ENCODE data around the gene DNAJB6.

DNAJB6 gene

GRCh38 chr7:157336383-157337315 is at the start of gene DNAJB6:
Gene DNAJB6 (plus strand): TSS chr7:157337004. CDS start chr7:157358573, 21,569 bp downstream.
- peak; percentile 93 for DNase-seq (ENCODE audit: low read depth)

GRCh38 chr7:157291404-157292080 is 45.3 kb upstream of the DNAJB6 start:
- DNase-seq (ENCODE audit: low read depth): no peak

GRCh38 chr7:157292258-157292657 is 44.5 kb upstream of the DNAJB6 start:
- no peak for DNase-seq (ENCODE audit: low read depth)

GRCh38 chr7:157292770-157293412 is 43.9 kb upstream of the DNAJB6 start:
- DNase-seq (ENCODE audit: low read depth): no peak

GRCh38 chr7:157293413-157293788 is 43.4 kb upstream of the DNAJB6 start:
- no peak for DNase-seq (ENCODE audit: low read depth)

- DNase-seq (ENCODE audit: low read depth): no peak
Measured at GRCh38 chr7:157294773-157295172, 42.0 kb upstream of the DNAJB6 start.

DNA sequence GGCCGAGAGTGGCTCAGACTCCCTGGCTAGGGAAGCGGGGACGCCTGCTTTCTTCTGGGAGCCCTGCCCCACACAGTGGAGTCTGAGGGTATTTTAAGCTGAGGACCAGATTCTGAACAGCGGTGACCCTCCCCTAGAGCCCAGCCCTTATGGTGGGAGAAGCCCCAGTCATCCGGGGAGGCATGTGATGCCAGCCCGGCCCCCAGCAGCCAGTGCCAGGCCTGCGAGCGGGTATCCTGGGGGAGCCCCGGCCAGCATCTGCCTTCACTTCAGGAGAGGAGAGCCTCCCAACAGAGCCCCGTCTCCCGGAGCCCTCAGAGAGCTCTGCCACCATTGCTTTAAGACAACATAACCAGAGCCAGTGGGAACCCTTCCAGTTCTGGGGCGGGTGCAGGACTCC is 41.5 kb upstream of the DNAJB6 start:
- DNase-seq (ENCODE audit: low read depth): no peak

GRCh38 chr7:157297185-157297584 is 39.6 kb upstream of the DNAJB6 start:
- DNase-seq (ENCODE audit: low read depth): no peak

GRCh38 chr7:157299317-157299612 is 37.5 kb upstream of the DNAJB6 start:
- no peak for DNase-seq (ENCODE audit: low read depth)

- DNase-seq (ENCODE audit: low read depth): no peak
Measured at GRCh38 chr7:157299613-157300368, 37.0 kb upstream of the DNAJB6 start.

- DNase-seq (ENCODE audit: low read depth): no peak
Measured at GRCh38 chr7:157300369-157300825, 36.4 kb upstream of the DNAJB6 start.

DNA sequence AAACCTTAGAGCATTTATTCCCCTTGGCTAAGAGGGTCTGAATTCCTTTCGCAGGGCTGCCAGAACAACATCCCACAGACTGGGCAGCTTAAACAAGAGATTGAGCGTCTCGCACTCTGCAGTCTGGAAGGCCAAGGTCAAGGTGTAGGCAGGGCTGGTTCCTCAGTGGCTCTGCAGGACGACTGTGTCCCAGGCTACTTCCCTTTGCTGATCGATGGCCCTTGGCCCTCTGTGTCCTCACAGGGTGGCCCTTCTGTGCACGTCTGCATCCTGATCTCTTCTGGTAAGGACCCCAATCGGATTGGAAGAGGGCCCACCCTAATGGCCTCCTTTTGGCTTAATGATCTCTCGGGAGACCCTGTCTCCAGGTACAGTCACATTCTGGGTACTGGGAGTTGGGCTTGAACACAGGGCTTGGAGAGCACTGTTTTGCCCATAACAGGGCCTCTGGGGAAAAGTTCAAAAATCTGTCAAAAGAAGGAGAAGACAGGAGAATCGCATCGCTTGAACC is 35.1 kb upstream of the DNAJB6 start:
- no peak for DNase-seq (ENCODE audit: low read depth)

DNA sequence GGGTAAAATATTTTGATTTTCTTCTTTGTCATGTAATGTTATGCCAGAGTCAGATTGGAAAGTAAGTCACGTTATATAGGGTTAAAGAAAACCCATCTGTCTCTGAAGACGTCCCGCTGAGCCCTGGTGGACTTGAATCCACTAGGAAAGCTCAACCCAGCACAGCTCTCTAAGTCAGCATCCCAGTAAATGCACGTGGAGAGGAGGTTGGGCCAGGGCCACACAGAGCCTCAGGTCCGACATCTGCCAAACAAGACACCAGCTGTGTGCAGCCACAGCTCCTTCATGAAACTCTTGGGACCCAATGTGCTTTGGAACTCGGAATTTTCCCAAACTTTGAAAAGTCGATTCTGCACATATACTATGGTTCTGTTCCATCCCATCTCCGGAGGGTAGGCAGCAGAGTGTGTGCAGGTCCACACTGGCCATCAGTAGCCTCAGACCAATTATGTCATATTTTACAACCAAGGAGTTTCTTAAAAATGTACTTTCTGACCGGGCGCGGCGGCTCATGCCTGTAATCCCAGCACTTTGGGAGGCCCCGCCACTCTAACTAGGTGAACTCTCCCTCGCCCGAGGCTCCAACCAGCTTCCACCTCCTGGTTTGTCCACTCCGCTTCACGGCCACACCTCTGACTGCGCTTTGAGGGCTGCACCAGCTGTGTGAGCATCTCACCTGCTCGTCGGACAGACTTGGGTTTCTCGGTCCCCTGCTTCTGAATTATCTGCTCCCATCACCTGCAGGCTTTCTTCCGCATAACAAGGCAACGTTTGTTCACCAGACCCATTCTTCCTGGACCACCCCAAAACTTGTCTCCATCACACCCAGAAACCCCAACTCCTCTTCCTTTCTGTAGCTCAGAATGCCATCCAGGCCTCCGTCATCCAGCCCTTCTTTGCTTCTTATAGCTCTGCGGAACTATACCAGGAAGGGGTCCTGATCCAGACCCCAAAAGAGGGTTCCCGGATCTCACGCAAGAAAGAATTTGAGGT is 29.7 kb upstream of the DNAJB6 start:
- DNase-seq (ENCODE audit: low read depth): no peak

GRCh38 chr7:157309988-157310668 is 26.7 kb upstream of the DNAJB6 start:
- no peak for DNase-seq (ENCODE audit: low read depth)

DNA sequence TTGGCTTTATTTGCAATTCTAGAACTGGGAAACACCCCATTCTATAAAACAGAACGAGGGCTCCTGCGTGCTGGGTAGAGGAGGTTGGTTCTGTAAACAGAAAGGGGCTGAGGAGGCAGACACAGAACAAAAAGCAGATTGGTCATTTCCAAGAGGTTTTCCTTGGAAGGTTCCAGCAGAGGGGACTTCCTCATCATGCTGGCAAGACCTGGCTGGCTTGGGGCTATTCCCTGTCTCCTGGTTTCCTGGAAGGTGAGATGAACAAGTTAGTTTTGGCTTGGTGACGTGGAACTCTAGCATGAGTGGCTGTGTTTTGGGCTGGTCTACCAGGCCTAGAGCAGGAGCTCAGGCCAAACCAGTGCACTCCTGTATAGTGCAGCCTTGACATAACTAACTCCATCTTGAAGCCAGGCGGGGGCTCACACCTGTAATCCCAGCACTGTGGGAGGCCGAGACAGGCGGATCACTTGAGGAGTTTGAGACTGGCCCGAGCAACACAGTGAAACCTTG is 26.1 kb upstream of the DNAJB6 start:
- no peak for DNase-seq (ENCODE audit: low read depth)

- DNase-seq (ENCODE audit: low read depth): no peak
Measured at GRCh38 chr7:157312941-157313340, 23.9 kb upstream of the DNAJB6 start.

- no peak for DNase-seq (ENCODE audit: low read depth)
Measured at GRCh38 chr7:157313645-157314044, 23.2 kb upstream of the DNAJB6 start.

DNA sequence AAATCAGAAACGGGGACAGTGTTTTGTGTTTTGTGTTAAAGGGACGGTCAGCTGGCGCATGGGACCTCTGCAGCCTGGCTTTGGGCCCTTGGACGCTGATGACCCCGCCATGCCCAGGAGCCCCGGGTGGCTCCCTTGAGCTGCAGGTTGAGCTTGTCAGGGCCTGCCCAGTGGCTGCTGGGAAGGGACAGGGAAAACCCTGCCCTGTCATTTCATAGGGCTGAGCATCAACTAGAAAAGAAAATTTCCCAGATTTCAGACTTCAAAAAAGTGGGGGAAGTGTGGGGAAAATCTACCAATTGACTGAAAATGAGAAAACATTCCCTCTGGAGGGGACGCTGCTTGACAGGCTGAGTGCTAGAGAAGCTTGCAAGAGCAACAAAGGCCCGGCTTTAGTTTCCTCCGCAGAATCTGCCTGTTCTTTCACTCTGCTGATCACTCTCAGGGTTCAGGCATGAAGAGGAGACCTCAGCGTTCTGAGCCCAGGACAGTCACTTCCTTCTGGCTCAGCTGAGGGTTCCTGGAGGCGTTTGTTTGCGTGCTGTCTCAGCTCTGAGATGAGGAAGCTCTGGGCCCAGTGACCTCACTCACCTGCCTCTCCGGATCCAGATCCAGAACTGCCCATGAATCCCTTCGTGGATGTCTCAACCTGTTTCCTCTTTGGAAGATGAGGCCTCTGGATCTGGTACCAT is 18.6 kb upstream of the DNAJB6 start:
- DNase-seq (ENCODE audit: low read depth): no peak

- no peak for DNase-seq (ENCODE audit: low read depth)
Measured at GRCh38 chr7:157320608-157320980, 16.2 kb upstream of the DNAJB6 start.
